NCI-H1048 (cell line): ENCODE results near the gene EIF3CL.
"Not testable (repeated sequence)": the region's sequence is repeated elsewhere in the genome, so short reads cannot be mapped to it uniquely, and the experiment has no call there.

Experiments used
- DNase-seq: peaks from one replicate; lab custom pipeline; 2025; lab: John Stamatoyannopoulos, UW

EIF3CL gene

GRCh38 chr16:28363408-28363807, 40.2 kb downstream of the EIF3CL start, which contains the start of gene NPIPB6:
TSS of gene NPIPB6 (minus strand) at chr16:28363508. CDS start at chr16:28362822, 686 bp downstream.
- not testable (repeated sequence) for DNase-seq

- not testable (repeated sequence) for DNase-seq
Measured at GRCh38 chr16:28362600-28362999, 41.0 kb downstream of the EIF3CL start.

GRCh38 chr16:28338230-28338629, 65.4 kb downstream of the EIF3CL start:
- DNase-seq: not testable (repeated sequence)

GRCh38 chr16:28336940-28337710, 66.5 kb downstream of the EIF3CL start:
- not testable (repeated sequence) for DNase-seq

GRCh38 chr16:28335678-28336077, 68.0 kb downstream of the EIF3CL start:
- DNase-seq: not testable (repeated sequence)

- DNase-seq: not testable (repeated sequence)
Measured at GRCh38 chr16:28332632-28333031, 71.0 kb downstream of the EIF3CL start.

GRCh38 chr16:28330981-28331380, 72.7 kb downstream of the EIF3CL start:
- DNase-seq: not testable (repeated sequence)

- DNase-seq: not testable (repeated sequence)
Measured at GRCh38 chr16:28330232-28330631, 73.4 kb downstream of the EIF3CL start.
